ENCODE measurements around the gene DIP2C.
"Not testable (repeated sequence)": the region's sequence is repeated elsewhere in the genome, so short reads cannot be mapped to it uniquely, and the experiment has no call there.

Gene DIP2C

GRCh38 chr10:331186-331585, 358.3 kb downstream of the DIP2C start:
- H3K36me3 Mint-ChIP-seq = no peaks in the 10 kb centered on the region
- DNase-seq (ENCODE audit: low spot score in 2 of 2) (no peak), ATAC-seq (no peak)
- H3K9me3 Mint-ChIP-seq = no peaks in the 10 kb centered on the region
- no peak overlapping the region for H3K4me3 Mint-ChIP-seq
- H3K27ac Mint-ChIP-seq = peak overlapping the region; percentile 20
- H3K4me1 Mint-ChIP-seq = peaks cover 37% of the 10 kb centered on the region

- H3K4me3 Mint-ChIP-seq = peak overlapping the region; percentile 45
Observed at GRCh38 chr10:329361-330099, 359.9 kb downstream of the DIP2C start.

GRCh38 chr10:327889-328852, 361.3 kb downstream of the DIP2C start:
- H3K36me3 Mint-ChIP-seq = peaks cover 4% of the 10 kb centered on the region
- no peak overlapping the region for H3K4me3 Mint-ChIP-seq
- H3K4me1 Mint-ChIP-seq = peaks cover 41% of the 10 kb centered on the region
- H3K9me3 Mint-ChIP-seq = no peaks in the 10 kb centered on the region
- no peak for DNase-seq (ENCODE audit: low spot score in 2 of 2)
- H3K27ac Mint-ChIP-seq = no peak overlapping the region
- ATAC-seq = no peak

More at GRCh38 chr10:329361-330099, 359.9 kb downstream of the DIP2C start:
- Mint-ChIP-seq H3K9me3 (no peaks in the 10 kb centered on the region), H3K4me1 (peaks cover 37% of the 10 kb centered on the region), H3K36me3 (no peaks in the 10 kb centered on the region), H3K27ac (peak overlapping the region; percentile 13)
- DNase-seq (ENCODE audit: low spot score in 2 of 2) (peak in 1 of 2 donors; percentile 52), ATAC-seq (peak; percentile 58)

GRCh38 chr10:326894-327635, 362.4 kb downstream of the DIP2C start:
- Mint-ChIP-seq H3K4me3 (no peak overlapping the region), H3K4me1 (peaks cover 30% of the 10 kb centered on the region), H3K27ac (no peak overlapping the region), H3K36me3 (peaks cover 4% of the 10 kb centered on the region), H3K9me3 (no peaks in the 10 kb centered on the region)
- ATAC-seq (no peak), DNase-seq (ENCODE audit: low spot score in 2 of 2) (no peak)

GRCh38 chr10:326350-326749, 363.1 kb downstream of the DIP2C start:
- peaks cover 29% of the 10 kb centered on the region for H3K4me1 Mint-ChIP-seq
- H3K27ac Mint-ChIP-seq = no peak overlapping the region
- no peak overlapping the region for H3K4me3 Mint-ChIP-seq
- peaks cover 4% of the 10 kb centered on the region for H3K36me3 Mint-ChIP-seq
- DNase-seq (ENCODE audit: low spot score in 2 of 2) = no peak
- no peak for ATAC-seq
- H3K9me3 Mint-ChIP-seq = no peaks in the 10 kb centered on the region

- Mint-ChIP-seq H3K4me1 (peaks cover 29% of the 10 kb centered on the region), H3K9me3 (no peaks in the 10 kb centered on the region), H3K36me3 (peaks cover 4% of the 10 kb centered on the region), H3K4me3 (no peak overlapping the region), H3K27ac (no peak overlapping the region)
- DNase-seq (ENCODE audit: low spot score in 2 of 2) (no peak), ATAC-seq (no peak)
Observed at GRCh38 chr10:325282-325681, 364.2 kb downstream of the DIP2C start.

- H3K4me3 Mint-ChIP-seq = peak overlapping the region; percentile 62
- H3K36me3 Mint-ChIP-seq = peaks cover 4% of the 10 kb centered on the region
- no peak for ATAC-seq
- H3K9me3 Mint-ChIP-seq = no peaks in the 10 kb centered on the region
- H3K27ac Mint-ChIP-seq = no peak overlapping the region
- peaks cover 24% of the 10 kb centered on the region for H3K4me1 Mint-ChIP-seq
- DNase-seq (ENCODE audit: low spot score in 2 of 2) = no peak
Observed at GRCh38 chr10:324593-324992, 364.9 kb downstream of the DIP2C start.

- DNase-seq (ENCODE audit: low spot score in 2 of 2) = peak; percentile 31 to 72
- H3K4me1 Mint-ChIP-seq = peaks cover 18% of the 10 kb centered on the region
- H3K36me3 Mint-ChIP-seq = peaks cover 4% of the 10 kb centered on the region
- no peaks in the 10 kb centered on the region for H3K9me3 Mint-ChIP-seq
- ATAC-seq = peak; percentile 100
- H3K27ac Mint-ChIP-seq = peak overlapping the region; percentile 1
- peak overlapping the region; percentile 62 for H3K4me3 Mint-ChIP-seq
Observed at GRCh38 chr10:323651-324293, 365.7 kb downstream of the DIP2C start.

GRCh38 chr10:323046-323445, 366.4 kb downstream of the DIP2C start:
- not testable (repeated sequence) for H3K27ac Mint-ChIP-seq; ATAC-seq; H3K9me3 Mint-ChIP-seq; H3K36me3 Mint-ChIP-seq; DNase-seq (ENCODE audit: low spot score in 2 of 2)
- Mint-ChIP-seq H3K4me1 (peaks cover 18% of the 10 kb centered on the region), H3K4me3 (peak overlapping the region; percentile 62)

GRCh38 chr10:320771-321170, 368.7 kb downstream of the DIP2C start:
- no peak for ATAC-seq
- Mint-ChIP-seq H3K9me3 (no peaks in the 10 kb centered on the region), H3K4me1 (peaks cover 20% of the 10 kb centered on the region), H3K4me3 (no peak overlapping the region), H3K36me3 (peaks cover 4% of the 10 kb centered on the region), H3K27ac (no peak overlapping the region)
- no peak for DNase-seq (ENCODE audit: low spot score in 2 of 2)

- Mint-ChIP-seq H3K9me3 (no peaks in the 10 kb centered on the region), H3K27ac (no peak overlapping the region), H3K36me3 (no peaks in the 10 kb centered on the region), H3K4me3 (no peak overlapping the region), H3K4me1 (peaks cover 21% of the 10 kb centered on the region)
- no peak for ATAC-seq
- DNase-seq (ENCODE audit: low spot score in 2 of 2) = no peak
Observed at GRCh38 chr10:317926-318325, 371.5 kb downstream of the DIP2C start.

- Mint-ChIP-seq H3K9me3 (no peaks in the 10 kb centered on the region), H3K36me3 (no peaks in the 10 kb centered on the region), H3K4me3 (no peak overlapping the region), H3K4me1 (peaks cover 21% of the 10 kb centered on the region), H3K27ac (peak overlapping the region; percentile 34)
- ATAC-seq (peak; percentile 92), DNase-seq (ENCODE audit: low spot score in 2 of 2) (no peak)
Observed at GRCh38 chr10:317271-317769, 372.1 kb downstream of the DIP2C start.

- Mint-ChIP-seq H3K4me3 (no peak overlapping the region), H3K4me1 (peaks cover 21% of the 10 kb centered on the region), H3K27ac (no peak overlapping the region)
Observed at GRCh38 chr10:316390-316789, 373.1 kb downstream of the DIP2C start.

GRCh38 chr10:314871-315270, 374.6 kb downstream of the DIP2C start:
- Mint-ChIP-seq H3K9me3 (no peaks in the 10 kb centered on the region), H3K4me1 (peaks cover 21% of the 10 kb centered on the region), H3K36me3 (no peaks in the 10 kb centered on the region), H3K27ac (peak overlapping the region; percentile 89), H3K4me3 (no peak overlapping the region)
- DNase-seq (ENCODE audit: low spot score in 2 of 2) (no peak), ATAC-seq (no peak)

More at GRCh38 chr10:316390-316789, 373.1 kb downstream of the DIP2C start:
- H3K36me3 Mint-ChIP-seq = no peaks in the 10 kb centered on the region
- ATAC-seq = no peak
- DNase-seq (ENCODE audit: low spot score in 2 of 2) = no peak
- H3K9me3 Mint-ChIP-seq = no peaks in the 10 kb centered on the region

Data from stimulated activated effector memory CD8-positive, alpha-beta T cell treated with anti-CD3 and anti-CD28 coated beads, Interleukin-12 subunit alpha, Interleukin-12 subunit beta, amount 100 ng/mL, for 72 hours (primary cell).